HG03575 (cell line): ENCODE results near the gene EXOC3L1.

Source experiments
- ATAC-seq: cut with Tn5 transposase; IDR thresholded peaks from one replicate; pipeline ENCODE4 v1.9.1; 2021; ENCODE audit not compliant: unreplicated experiment, insufficient number of reproducible peaks, low FRiP score; ENCODE audit errors: extremely low read depth

The EXOC3L1 gene

GRCh38 chr16:67156143-67156844 lies 33.6 kb downstream of the EXOC3L1 start:
- no peak for ATAC-seq

DNA sequence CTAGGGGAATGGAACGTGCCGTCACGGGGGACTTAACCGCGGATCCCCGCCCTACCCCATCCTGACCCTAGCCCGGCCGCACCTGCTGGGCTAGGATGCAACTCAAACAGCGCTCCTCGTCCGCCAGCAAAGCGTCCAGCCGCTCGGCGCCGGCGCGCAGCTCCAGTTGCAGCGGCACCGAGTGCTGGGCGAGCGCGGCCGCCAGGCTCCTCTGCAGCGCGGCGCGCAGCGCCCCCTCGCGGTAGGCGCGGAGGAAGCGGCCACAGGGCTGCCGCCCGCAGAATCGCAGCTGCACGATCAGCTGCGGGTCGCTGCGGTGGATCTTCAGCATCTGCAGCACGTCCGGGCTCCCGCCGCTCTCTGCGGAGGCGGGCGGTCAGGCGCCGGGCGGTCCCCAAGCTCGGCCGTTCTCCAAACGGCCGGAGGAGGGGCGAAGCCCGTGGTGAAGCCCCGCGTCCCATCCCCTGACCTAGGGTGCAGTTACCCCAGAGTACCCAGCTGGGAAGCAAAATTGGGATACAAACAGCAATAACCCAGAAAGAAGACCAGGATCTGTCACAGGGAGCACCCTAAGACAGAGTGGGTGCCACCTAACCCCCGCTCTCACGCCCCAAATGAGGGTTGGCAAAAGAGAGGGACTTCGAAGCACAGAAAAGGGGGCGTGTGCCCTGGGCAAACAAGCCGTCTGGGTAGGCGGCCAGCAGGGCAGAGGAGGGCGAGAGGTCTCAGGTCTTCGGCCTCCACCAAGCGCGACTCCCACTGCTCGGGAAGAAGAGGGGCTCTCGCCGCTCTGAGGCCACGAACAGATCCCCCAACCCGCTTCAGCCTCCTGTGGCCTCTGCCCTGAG lies 34.4 kb downstream of the EXOC3L1 start:
- no peak for ATAC-seq

- no peak for ATAC-seq
Observed at GRCh38 chr16:67154578-67155294, 35.2 kb downstream of the EXOC3L1 start.

- no peak for ATAC-seq
Observed at GRCh38 chr16:67151431-67152097, 38.4 kb downstream of the EXOC3L1 start.

DNA sequence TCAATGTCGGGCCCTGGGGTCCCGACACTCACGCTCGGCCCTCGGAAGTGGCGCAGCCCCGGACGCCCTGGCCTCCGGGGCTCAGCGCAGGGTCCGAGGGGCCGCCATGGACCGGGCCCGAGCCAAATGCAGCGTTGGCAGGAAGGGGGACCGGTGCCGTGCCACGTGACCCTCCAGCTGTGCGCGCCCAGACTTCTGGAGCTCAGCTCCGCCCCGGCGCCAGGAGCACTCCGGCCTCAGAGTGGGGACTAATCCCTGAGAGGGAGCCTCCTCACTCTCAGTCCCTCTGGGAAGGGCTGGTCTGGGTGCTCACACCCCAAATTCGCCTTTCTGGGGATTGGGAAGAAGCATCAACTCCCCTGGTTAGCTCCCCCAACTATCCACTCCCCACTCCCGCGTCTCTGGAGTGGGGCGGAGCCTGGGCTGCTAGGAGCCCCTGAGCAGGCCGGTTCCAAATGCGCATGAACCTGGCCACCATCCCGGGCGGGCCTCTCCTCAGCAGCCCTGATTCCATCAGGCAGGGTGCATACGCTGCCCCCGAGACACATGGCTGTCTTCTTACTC lies 39.0 kb downstream of the EXOC3L1 start, which contains the start of gene B3GNT9:
Gene B3GNT9, minus strand, starts transcription at position 166 of the 564 bp plus-strand sequence. CDS start 513 bp downstream, outside the sequence.
- ATAC-seq = no peak

GRCh38 chr16:67150047-67150832 lies 39.7 kb downstream of the EXOC3L1 start:
- no peak for ATAC-seq

DNA sequence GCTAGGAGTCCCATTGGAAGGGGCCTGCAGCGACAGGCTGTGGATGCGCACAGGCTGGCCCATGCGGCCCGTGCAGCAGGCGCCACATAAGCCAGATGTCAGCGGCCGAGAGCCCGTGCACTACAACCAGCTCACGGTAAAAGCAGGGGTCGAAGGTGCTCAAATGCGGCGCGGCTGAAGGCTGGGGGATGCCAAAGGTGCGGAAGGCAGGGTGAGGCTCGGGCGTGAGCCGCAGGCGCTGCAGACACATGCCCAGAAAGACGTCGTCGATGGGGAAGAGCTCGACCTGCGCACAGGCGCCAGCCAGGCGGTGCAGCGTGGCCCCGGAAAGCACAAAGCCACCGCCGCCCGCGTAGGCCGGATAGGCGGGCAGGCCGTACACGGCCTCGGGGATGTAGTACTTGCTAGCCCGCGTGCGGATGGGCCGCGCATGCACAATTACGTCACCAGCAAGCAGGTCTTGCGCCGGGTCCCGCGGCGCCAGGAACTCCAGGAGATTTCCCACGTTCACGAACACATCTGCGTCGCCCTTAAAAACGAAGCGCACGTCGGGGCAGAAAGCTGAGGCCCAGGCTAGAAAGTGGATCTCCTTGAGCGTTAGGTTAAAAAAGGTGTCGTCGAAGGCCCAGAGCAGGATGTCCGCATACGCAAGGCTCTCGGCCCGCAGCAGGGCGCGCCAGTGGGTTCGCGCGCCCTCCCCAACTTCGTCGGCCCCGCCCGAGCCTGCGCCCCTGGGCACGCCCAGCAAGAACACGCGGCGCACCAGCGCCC lies 40.5 kb downstream of the EXOC3L1 start:
- ATAC-seq = no peak

- ATAC-seq = no peak
Observed at GRCh38 chr16:67148656-67149275, 41.2 kb downstream of the EXOC3L1 start.

GRCh38 chr16:67148221-67148620 lies 41.7 kb downstream of the EXOC3L1 start:
- ATAC-seq = no peak

DNA sequence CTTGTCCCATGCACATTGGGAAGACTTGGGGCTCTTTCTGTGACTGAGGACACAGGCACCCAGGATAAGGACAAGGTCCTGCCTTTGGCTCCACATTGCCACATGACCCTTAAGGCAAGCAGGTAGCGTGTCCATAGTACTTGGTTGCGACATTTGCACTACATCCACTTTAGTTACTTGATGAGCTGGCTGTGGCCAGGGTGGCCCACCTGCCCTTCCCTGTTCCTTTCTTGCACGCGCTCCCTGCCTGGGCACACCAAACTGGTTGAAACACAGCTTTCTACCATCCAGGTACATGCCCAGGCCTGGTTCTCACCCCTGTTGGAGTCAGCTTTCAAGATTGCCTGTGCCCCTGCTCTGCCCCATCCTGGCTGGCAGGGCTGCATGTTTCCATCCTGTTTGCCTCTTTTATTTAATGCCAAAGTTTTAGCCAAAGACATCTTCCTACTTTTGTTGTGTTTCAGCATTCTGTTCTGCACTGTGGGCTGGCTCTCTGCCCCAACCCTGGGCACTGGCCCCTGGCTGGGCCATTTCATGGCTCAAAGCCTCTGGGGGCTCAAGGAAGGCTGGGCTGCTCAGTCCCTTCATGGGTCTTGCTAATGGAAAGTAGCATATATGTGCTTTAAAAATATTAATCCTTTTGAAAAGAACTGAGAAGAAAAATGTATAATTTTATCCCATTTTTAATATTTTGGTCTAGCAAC lies 42.3 kb downstream of the EXOC3L1 start:
- ATAC-seq = no peak

DNA sequence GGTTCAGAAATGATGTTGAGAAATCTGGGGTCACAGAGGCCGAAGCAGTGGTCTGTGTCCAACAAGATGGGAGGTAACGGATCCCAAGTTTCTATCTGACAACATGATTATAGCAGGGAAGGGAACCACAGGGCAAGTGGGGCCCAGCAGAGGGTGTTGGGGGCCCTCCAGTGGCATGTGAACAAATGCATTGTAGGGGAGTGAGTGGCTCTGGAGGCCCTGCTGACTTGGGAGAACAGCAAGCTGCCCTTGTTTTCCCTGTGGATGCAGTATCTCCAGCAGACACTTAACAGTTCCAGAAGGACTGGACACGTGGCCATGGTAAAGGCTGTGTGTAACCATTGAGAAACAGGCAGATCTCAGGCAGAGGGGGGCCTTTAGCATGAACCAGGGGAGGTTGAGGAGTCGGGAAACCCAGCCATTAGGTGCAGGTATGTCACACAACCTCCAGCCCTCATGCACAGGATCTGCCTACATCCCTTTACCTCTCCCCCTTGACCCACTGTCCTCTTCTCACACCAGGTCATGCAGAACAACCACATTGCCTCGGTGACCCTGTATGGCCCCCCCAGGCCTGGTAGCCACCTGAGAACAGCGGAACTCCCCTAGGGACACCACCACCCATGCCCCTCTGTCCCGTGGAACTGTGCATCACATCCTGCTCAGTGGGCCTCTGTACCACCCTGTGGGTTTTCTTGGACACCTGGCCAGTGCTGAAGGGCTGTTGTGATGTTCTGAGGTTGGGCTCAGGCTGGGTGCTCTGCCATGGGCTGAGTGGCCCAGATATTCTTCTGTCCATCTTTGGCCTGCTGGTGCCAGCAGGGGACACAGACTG lies 43.2 kb downstream of the EXOC3L1 start:
- no peak for ATAC-seq

GRCh38 chr16:67145746-67146145 lies 44.2 kb downstream of the EXOC3L1 start:
- no peak for ATAC-seq

DNA sequence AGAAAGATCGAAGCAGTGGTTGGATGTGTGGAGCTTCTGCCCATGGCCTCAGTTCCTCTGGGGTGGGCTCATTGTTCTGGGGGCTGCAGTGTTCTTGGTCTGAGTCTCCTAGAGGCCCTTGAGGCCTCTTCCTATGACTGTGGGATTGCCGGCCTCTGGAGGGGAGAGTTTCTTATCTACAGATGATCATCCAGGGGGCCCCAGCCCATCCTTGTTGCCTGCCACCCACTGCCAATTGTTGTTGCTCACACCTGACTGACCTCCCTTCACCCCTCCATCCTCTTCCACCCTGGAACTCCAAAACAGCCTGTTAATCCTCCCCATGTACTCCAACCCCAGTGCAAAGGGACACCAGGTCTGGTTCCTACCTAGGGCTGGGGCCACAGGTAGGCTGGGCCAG lies 45.0 kb downstream of the EXOC3L1 start:
- no peak for ATAC-seq

DNA sequence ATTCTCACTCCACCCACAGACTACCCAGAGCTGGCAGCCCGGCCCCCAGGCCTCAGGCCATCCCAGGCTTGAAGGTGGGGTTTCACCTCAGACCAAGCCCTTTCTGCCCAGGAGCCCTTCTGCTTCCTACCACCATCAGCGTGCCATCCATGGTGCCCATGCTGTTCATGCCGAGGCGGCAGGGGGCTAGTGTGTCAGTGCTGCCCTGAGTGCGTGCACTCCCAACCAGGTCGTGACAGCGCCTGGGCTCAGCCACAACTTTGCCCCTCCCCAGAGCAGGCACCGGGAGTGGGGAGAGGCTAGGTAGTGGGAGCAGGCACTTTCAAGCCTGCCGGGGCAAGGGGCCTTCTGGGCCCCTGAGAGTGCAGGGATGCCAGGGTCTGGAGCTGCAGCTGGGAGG lies 47.6 kb downstream of the EXOC3L1 start:
- ATAC-seq = no peak

DNA sequence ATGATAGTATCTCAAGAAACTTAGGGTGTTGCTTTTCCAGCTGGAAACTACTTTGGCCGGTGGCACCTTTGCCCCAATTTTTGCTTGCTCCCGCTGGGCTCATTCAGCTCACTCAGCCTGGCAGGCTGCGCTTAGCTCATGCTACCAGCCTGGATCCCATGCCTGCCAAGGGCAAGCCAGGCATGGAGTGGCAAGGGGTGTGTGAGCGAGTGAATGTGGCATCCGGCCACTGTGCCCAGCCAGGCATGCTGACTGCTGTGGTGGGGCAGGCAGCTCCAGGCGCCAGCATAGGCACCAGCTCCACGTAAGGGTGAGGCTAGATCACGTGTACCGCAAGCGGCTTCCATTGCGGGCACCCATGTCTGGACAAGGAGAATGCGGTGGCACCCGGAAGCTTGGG lies 48.5 kb downstream of the EXOC3L1 start:
- ATAC-seq = no peak

DNA sequence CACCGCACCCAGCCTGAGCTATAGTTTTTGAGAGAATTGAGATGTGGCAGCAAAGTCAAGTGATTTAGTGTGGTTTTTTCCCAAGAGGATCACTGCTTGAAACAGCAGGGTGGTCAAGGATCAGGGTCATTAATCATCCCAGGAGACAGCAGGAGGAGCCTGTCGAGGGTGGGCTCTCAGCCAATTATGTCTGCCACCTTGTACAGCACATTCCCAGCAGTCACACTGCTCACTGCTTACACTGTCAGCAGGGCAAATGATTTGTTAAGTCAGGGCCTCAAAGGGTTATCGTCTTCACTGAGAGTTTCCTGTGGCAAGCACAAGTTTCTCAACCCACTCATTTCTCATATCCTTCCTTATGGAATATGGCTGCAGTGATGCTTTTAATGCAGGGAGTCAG lies 52.3 kb downstream of the EXOC3L1 start:
- ATAC-seq = no peak
